GM23248 (cell line): ENCODE results near the gene WDR11. TPM values are rescaled to one million over a fixed set of nuclear protein-coding genes. Genes with fewer than 3 reads are reported as not detected.

ENCODE experiments used
- DNase-seq: peaks from one replicate; pipeline ENCODE4 v3.0.0-alpha.2; 2015
- H2AFZ ChIP-seq: fragments of 200-600 bp; sonication (generic); 2 replicates; pipeline ENCODE4 v1.6.1; 2016; ENCODE audit warnings: antibody characterized with exemption
- H3F3A ChIP-seq: fragments of 200-600 bp; sonication (generic); 2 replicates; pipeline ENCODE4 v1.6.1; 2016; ENCODE audit warnings: mild to moderate bottlenecking, antibody characterized with exemption, mixed run types; ENCODE audit not compliant: insufficient read depth
- H3K27ac ChIP-seq: fragments of 200-600 bp; sonication (generic); 2 replicates; pipeline ENCODE4 v1.5.1; 2016; ENCODE audit warnings: mild to moderate bottlenecking
- H3K27me3 ChIP-seq: fragments of 200-600 bp; sonication (generic); replicated peaks from 2 replicates; pipeline ENCODE4 v1.6.1; 2016; ENCODE audit warnings: mild to moderate bottlenecking; ENCODE audit not compliant: insufficient read depth
- H3K36me3 ChIP-seq: fragments of 200-600 bp; sonication (generic); 2 replicates; pipeline ENCODE4 v1.6.1; 2016; ENCODE audit warnings: low read depth, mild to moderate bottlenecking
- H3K4me1 ChIP-seq: fragments of 200-600 bp; sonication (generic); 2 replicates; pipeline ENCODE4 v1.6.1; 2016; ENCODE audit warnings: mild to moderate bottlenecking; ENCODE audit not compliant: insufficient read depth
- H3K4me2 ChIP-seq: fragments of 200-600 bp; sonication (generic); one replicate; pipeline ENCODE4 v1.6.1; 2016; ENCODE audit warnings: mild to moderate bottlenecking; ENCODE audit not compliant: unreplicated experiment
- H3K4me3 ChIP-seq: fragments of 200-600 bp; sonication (generic); 2 replicates; pipeline ENCODE4 v1.5.1; 2016; ENCODE audit warnings: mild to moderate bottlenecking
- H3K79me2 ChIP-seq: fragments of 200-600 bp; sonication (generic); 2 replicates; pipeline ENCODE4 v1.6.1; 2016; ENCODE audit warnings: mild to moderate bottlenecking; ENCODE audit not compliant: insufficient read depth
- H3K9ac ChIP-seq: fragments of 200-600 bp; sonication (generic); 2 replicates; pipeline ENCODE4 v1.6.1; 2016; ENCODE audit warnings: mild to moderate bottlenecking
- H3K9me2 ChIP-seq: fragments of 200-600 bp; sonication (generic); 2 replicates; pipeline ENCODE4 v1.6.1; 2016; ENCODE audit warnings: mixed run types, mild to moderate bottlenecking, moderate library complexity; ENCODE audit not compliant: insufficient read depth
- H3K9me3 ChIP-seq: fragments of 200-600 bp; sonication (generic); one replicate; pipeline ENCODE4 v1.6.1; 2017; ENCODE audit warnings: low read depth
- H4K20me1 ChIP-seq: fragments of 200-600 bp; sonication (generic); 2 replicates; pipeline ENCODE4 v1.6.0; 2016; ENCODE audit not compliant: insufficient read depth
- EZH2 ChIP-seq: fragments of 200-600 bp; sonication (generic); IDR thresholded peaks from 2 replicates; pipeline ENCODE4 v1.6.1; 2018; ENCODE audit warnings: antibody characterized with exemption, mild to moderate bottlenecking; ENCODE audit not compliant: insufficient read depth, poor library complexity, severe bottlenecking
- EZH2phosphoT487 ChIP-seq: fragments of 200-600 bp; sonication (generic); IDR thresholded peaks from 2 replicates; pipeline ENCODE4 v1.6.1; 2018; ENCODE audit warnings: antibody characterized with exemption, moderate library complexity, mild to moderate bottlenecking, low read depth; ENCODE audit not compliant: insufficient read depth
- WGBS, 2 experiments: methylation state at CpG; one replicate each; pipeline ENCODE4 v1.1.6; 2015 to 2017; ENCODE audit warnings: low lambda C conversion rate in 2 of 2, low coverage in 1 of 2; ENCODE audit errors: missing lambda C conversion rate in 2 of 2; 5-methylcytosine and 5-hydroxymethylcytosine counted together
- in situ Hi-C: fragments of 300-500 bp; cut with MboI; formaldehyde crosslinking; loops from 2 replicates; pipeline ENCODE4 v1.15.0; 2020
- polyA plus RNA-seq: library from polyadenylated mRNA; unstranded; fragments of >200 nt; fragmentation: Nextera tagmentation; extraction: Ambion mirVana; gene quantifications from 2 replicates; pipeline ENCODE4 v1.2.1, GENCODE V29; 2016
- total RNA-seq: library from RNA; depleted of rRNA; stranded (reverse); fragments of >200 nt; shearing (Covaris generic); gene quantifications from 2 replicates; pipeline ENCODE4 v1.2.3, GENCODE V29; 2014

The WDR11 gene
- total and polyA plus RNA-seq, 2 experiments from 2014 or later = 27.0 to 61.8 TPM

GRCh38 chr10:120825878-120826769 lies 25.0 kb upstream of the WDR11 start:
- H4K20me1 ChIP-seq = no peaks in the 10 kb centered on the region
- H3K36me3 ChIP-seq = no peaks in the 10 kb centered on the region
- DNase-seq = no peak
- H3K27ac ChIP-seq = no peak overlapping the region
- no peak overlapping the region for H2AFZ ChIP-seq
- H3K4me1 ChIP-seq = no peaks in the 10 kb centered on the region
- no peaks in the 10 kb centered on the region for H3K9me3 ChIP-seq
- in situ Hi-C loops = no loop called here
- 0 out of 2 replicates have a peak, but pooled peaks cover 4% of the 10 kb centered on the region for H3K27me3 ChIP-seq
- H3K4me3 ChIP-seq = no peak overlapping the region
- 44 to 48% methylated on average over 3 of the region's 3 CpGs for whole genome bisulfite sequencing, 2 experiments
- TF ChIP-seq EZH2 = no peak
- no peak for TF ChIP-seq EZH2phosphoT487
- H3F3A ChIP-seq = no peaks in the 10 kb centered on the region
- no peaks in the 10 kb centered on the region for H3K79me2 ChIP-seq
- no peak overlapping the region for H3K4me2 ChIP-seq
- no peaks in the 10 kb centered on the region for H3K9me2 ChIP-seq
- H3K9ac ChIP-seq = no peak overlapping the region

- Histone ChIP-seq H3K4me3 (no peak overlapping the region), H3K4me2 (no peak overlapping the region), H3K4me1 (no peaks in the 10 kb centered on the region), H3K27me3 (0 out of 2 replicates have a peak, but pooled peaks cover 4% of the 10 kb centered on the region), H2AFZ (no peak overlapping the region), H4K20me1 (no peaks in the 10 kb centered on the region), H3K27ac (no peak overlapping the region), H3K79me2 (no peaks in the 10 kb centered on the region), H3K9me3 (no peaks in the 10 kb centered on the region), H3K36me3 (no peaks in the 10 kb centered on the region), H3F3A (no peaks in the 10 kb centered on the region), H3K9me2 (no peaks in the 10 kb centered on the region), H3K9ac (no peak overlapping the region)
- WGBS, 2 experiments = 21 to 26% methylated on average over 5 of the region's 5 CpGs
- in situ Hi-C loops = no loop called here
- no peak for TF ChIP-seq EZH2
- TF ChIP-seq EZH2phosphoT487 = no peak
- no peak for DNase-seq
Observed at GRCh38 chr10:120827251-120827875, 23.8 kb upstream of the WDR11 start.

GRCh38 chr10:120828763-120829319 lies 22.3 kb upstream of the WDR11 start:
- Histone ChIP-seq H3K9me3 (no peaks in the 10 kb centered on the region), H4K20me1 (no peaks in the 10 kb centered on the region), H3K36me3 (no peaks in the 10 kb centered on the region), H3K4me1 (no peaks in the 10 kb centered on the region), H3K27ac (no peak overlapping the region), H3K4me3 (no peak overlapping the region), H3K9me2 (no peaks in the 10 kb centered on the region), H3K9ac (no peak overlapping the region), H3K27me3 (0 out of 2 replicates have a peak, but pooled peaks cover 4% of the 10 kb centered on the region), H2AFZ (no peak overlapping the region), H3F3A (no peaks in the 10 kb centered on the region), H3K79me2 (no peaks in the 10 kb centered on the region), H3K4me2 (no peak overlapping the region)
- TF ChIP-seq EZH2phosphoT487 (no peak), EZH2 (no peak)
- WGBS, 2 experiments = 61 to 65% methylated on average over 3 of the region's 3 CpGs
- DNase-seq = no peak
- in situ Hi-C loops = no loop called here

- no peak overlapping the region for H3K4me3 ChIP-seq
- 71 to 73% methylated on average over 9 of the region's 9 CpGs for WGBS, 2 experiments
- no peak for DNase-seq
- H4K20me1 ChIP-seq = no peaks in the 10 kb centered on the region
- no peak overlapping the region for H3K27ac ChIP-seq
- H3K79me2 ChIP-seq = no peaks in the 10 kb centered on the region
- peaks cover 4% of the 10 kb centered on the region; the same call in 1 of the 2 replicates for H3K27me3 ChIP-seq
- H3K36me3 ChIP-seq = no peaks in the 10 kb centered on the region
- H3K4me1 ChIP-seq = no peaks in the 10 kb centered on the region
- no peaks in the 10 kb centered on the region for H3K9me2 ChIP-seq
- in situ Hi-C loops = no loop called here
- TF ChIP-seq EZH2 (no peak), EZH2phosphoT487 (no peak)
- H3K9me3 ChIP-seq = no peaks in the 10 kb centered on the region
- H3F3A ChIP-seq = no peaks in the 10 kb centered on the region
- no peak overlapping the region for H3K9ac ChIP-seq
- H3K4me2 ChIP-seq = no peak overlapping the region
- H2AFZ ChIP-seq = no peak overlapping the region
Observed at GRCh38 chr10:120832106-120832505, 19.1 kb upstream of the WDR11 start.
